ENCODE data around the gene PLEKHG7.

Gene PLEKHG7

DNA sequence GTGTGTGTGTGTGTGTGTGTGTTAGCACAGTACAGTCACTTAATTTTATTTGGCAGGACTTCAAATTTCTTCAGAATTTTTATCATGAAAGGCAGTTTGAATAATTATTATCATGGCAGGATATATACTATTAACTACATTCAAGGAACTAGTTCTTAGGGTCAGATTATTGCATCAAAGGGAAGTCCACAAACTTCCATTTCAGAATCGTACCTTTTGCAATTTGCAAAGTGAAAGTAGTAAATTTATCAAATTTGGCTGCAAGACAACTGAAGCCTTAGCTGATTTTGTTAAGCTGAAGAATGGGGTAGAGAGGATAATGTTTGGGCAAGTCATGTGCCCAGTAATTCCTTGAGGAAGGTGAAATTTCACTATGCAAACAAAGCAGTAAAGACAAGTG, 68.2 kb downstream of the PLEKHG7 start:
- H3K4me3 ChIP-seq (ENCODE audit: insufficient read depth, low read length, poor library complexity, severe bottlenecking): no peak overlapping the region
- no peaks in the 10 kb centered on the region for H4K20me1 ChIP-seq (ENCODE audit: low read depth, low read length)
- H2AFZ ChIP-seq (ENCODE audit: low read depth, low read length, severe bottlenecking): no peak overlapping the region
- H3K9me2 ChIP-seq (replicated peaks; ENCODE audit: insufficient read depth, low read length): no peaks in the 10 kb centered on the region
- H3K36me3 ChIP-seq (ENCODE audit: low read length): peaks cover 3% of the 10 kb centered on the region; the same call in 1 of the 2 replicates
- no peaks in the 10 kb centered on the region for H3F3A ChIP-seq (ENCODE audit: insufficient read depth)
- no peaks in the 10 kb centered on the region for H3K27me3 ChIP-seq (ENCODE audit: low read length)
- no peak overlapping the region for H3K9ac ChIP-seq (ENCODE audit: low read length)
- no peak for TF ChIP-seq EZH2phosphoT487 (conservative IDR thresholded peaks at IDR 0.05; ENCODE audit: low read length)
- TF ChIP-seq CTCF (IDR thresholded peaks at IDR 0.05; ENCODE audit: insufficient read depth, low read length, poor library complexity, severe bottlenecking): no peak
- H3K9me3 ChIP-seq (ENCODE audit: insufficient read depth, low read length): no peaks in the 10 kb centered on the region
- H3K79me2 ChIP-seq (ENCODE audit: insufficient read depth, low read length): no peaks in the 10 kb centered on the region
- no peak overlapping the region for H3K4me2 ChIP-seq (ENCODE audit: low read depth, low read length, poor library complexity, severe bottlenecking)
- H3K27ac ChIP-seq (ENCODE audit: low read depth, low read length): no peak overlapping the region

GRCh38 chr12:92775416-92775815, 72.6 kb downstream of the PLEKHG7 start:
- TF ChIP-seq CTCF (IDR thresholded peaks at IDR 0.05; ENCODE audit: insufficient read depth, low read length, poor library complexity, severe bottlenecking) (no peak), EZH2phosphoT487 (conservative IDR thresholded peaks at IDR 0.05; ENCODE audit: low read length) (no peak)

DNA sequence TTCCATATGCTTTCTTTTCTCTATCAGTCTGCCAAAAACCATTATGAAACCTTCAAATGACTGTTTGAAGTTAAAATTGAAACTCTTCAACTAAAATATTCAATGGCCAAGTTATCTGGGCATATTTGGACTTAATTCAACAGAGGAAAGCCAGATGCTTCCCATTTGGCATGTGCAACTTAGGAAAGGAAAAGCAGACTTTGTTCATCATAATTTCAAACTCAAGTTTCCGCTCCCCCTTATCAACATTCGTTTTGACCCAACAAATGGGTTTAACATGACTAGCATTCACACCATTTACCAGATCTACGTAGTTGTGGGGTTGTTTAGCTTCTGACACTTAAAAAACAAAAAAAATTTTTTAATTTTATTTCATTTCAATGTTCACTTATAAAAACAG, 75.7 kb downstream of the PLEKHG7 start:
- Histone ChIP-seq H3K9me3 (ENCODE audit: insufficient read depth, low read length) (no peaks in the 10 kb centered on the region), H3K4me2 (ENCODE audit: low read depth, low read length, poor library complexity, severe bottlenecking) (no peak overlapping the region), H4K20me1 (ENCODE audit: low read depth, low read length) (no peaks in the 10 kb centered on the region), H3K4me3 (ENCODE audit: insufficient read depth, low read length, poor library complexity, severe bottlenecking) (no peak overlapping the region), H3F3A (ENCODE audit: insufficient read depth) (no peaks in the 10 kb centered on the region), H3K27ac (ENCODE audit: low read depth, low read length) (no peak overlapping the region), H3K9me2 (replicated peaks; ENCODE audit: insufficient read depth, low read length) (no peaks in the 10 kb centered on the region), H2AFZ (ENCODE audit: low read depth, low read length, severe bottlenecking) (no peak overlapping the region), H3K9ac (ENCODE audit: low read length) (no peak overlapping the region), H3K79me2 (ENCODE audit: insufficient read depth, low read length) (no peaks in the 10 kb centered on the region), H3K27me3 (ENCODE audit: low read length) (no peaks in the 10 kb centered on the region), H3K36me3 (ENCODE audit: low read length) (peaks cover 23% of the 10 kb centered on the region; the same call in 1 of the 2 replicates)
- TF ChIP-seq EZH2phosphoT487 (conservative IDR thresholded peaks at IDR 0.05; ENCODE audit: low read length): no peak
- TF ChIP-seq CTCF (IDR thresholded peaks at IDR 0.05; ENCODE audit: insufficient read depth, low read length, poor library complexity, severe bottlenecking): no peak

More at GRCh38 chr12:92775416-92775815, 72.6 kb downstream of the PLEKHG7 start:
- Histone ChIP-seq H3K36me3 (ENCODE audit: low read length) (peaks cover 20% of the 10 kb centered on the region; the same call in 1 of the 2 replicates), H2AFZ (ENCODE audit: low read depth, low read length, severe bottlenecking) (no peak overlapping the region), H4K20me1 (ENCODE audit: low read depth, low read length) (no peaks in the 10 kb centered on the region), H3K4me2 (ENCODE audit: low read depth, low read length, poor library complexity, severe bottlenecking) (no peak overlapping the region), H3K27me3 (ENCODE audit: low read length) (no peaks in the 10 kb centered on the region), H3K27ac (ENCODE audit: low read depth, low read length) (no peak overlapping the region), H3K9ac (ENCODE audit: low read length) (no peak overlapping the region), H3K9me2 (replicated peaks; ENCODE audit: insufficient read depth, low read length) (no peaks in the 10 kb centered on the region), H3K9me3 (ENCODE audit: insufficient read depth, low read length) (no peaks in the 10 kb centered on the region), H3K79me2 (ENCODE audit: insufficient read depth, low read length) (no peaks in the 10 kb centered on the region), H3K4me3 (ENCODE audit: insufficient read depth, low read length, poor library complexity, severe bottlenecking) (no peak overlapping the region), H3F3A (ENCODE audit: insufficient read depth) (no peaks in the 10 kb centered on the region)

Measured in SU-DHL-6 (cell line).